GM19193 (cell line): ENCODE data around the gene ZMIZ1.

Experiments
- POLR2A ChIP-seq: IDR thresholded peaks from 4 replicates; pipeline ENCODE4 v1.6.1; 2011; ENCODE audit not compliant: insufficient read depth, insufficient read length; ENCODE audit errors: extremely low read depth

The ZMIZ1 gene

GRCh38 chr10:79163666-79163975 lies 94.9 kb downstream of the ZMIZ1 start:
- TF ChIP-seq POLR2A = no peak

GRCh38 chr10:79164075-79164474 lies 95.3 kb downstream of the ZMIZ1 start:
- TF ChIP-seq POLR2A = no peak

- TF ChIP-seq POLR2A = no peak
Measured at GRCh38 chr10:79165070-79165778, 96.5 kb downstream of the ZMIZ1 start.

GRCh38 chr10:79166312-79166721 lies 97.6 kb downstream of the ZMIZ1 start:
- no peak for TF ChIP-seq POLR2A

GRCh38 chr10:79166741-79167140 lies 98.0 kb downstream of the ZMIZ1 start:
- no peak for TF ChIP-seq POLR2A

- no peak for TF ChIP-seq POLR2A
Measured at GRCh38 chr10:79167537-79167936, 98.8 kb downstream of the ZMIZ1 start.

GRCh38 chr10:79168210-79168609 lies 99.4 kb downstream of the ZMIZ1 start:
- no peak for TF ChIP-seq POLR2A

- no peak for TF ChIP-seq POLR2A
Measured at GRCh38 chr10:79170226-79170752, 101.5 kb downstream of the ZMIZ1 start.

GRCh38 chr10:79170993-79171392 lies 102.2 kb downstream of the ZMIZ1 start:
- TF ChIP-seq POLR2A = no peak

GRCh38 chr10:79171504-79171903 lies 102.7 kb downstream of the ZMIZ1 start:
- TF ChIP-seq POLR2A = no peak

GRCh38 chr10:79172881-79173280 lies 104.1 kb downstream of the ZMIZ1 start:
- TF ChIP-seq POLR2A = no peak

GRCh38 chr10:79173582-79174262 lies 105.0 kb downstream of the ZMIZ1 start:
- no peak for TF ChIP-seq POLR2A

GRCh38 chr10:79176052-79176501 lies 107.3 kb downstream of the ZMIZ1 start:
- TF ChIP-seq POLR2A = no peak

- TF ChIP-seq POLR2A = no peak
Measured at GRCh38 chr10:79176949-79177602, 108.3 kb downstream of the ZMIZ1 start.

- TF ChIP-seq POLR2A = no peak
Measured at GRCh38 chr10:79178070-79178576, 109.4 kb downstream of the ZMIZ1 start.
